Astrocyte (in vitro differentiated cells and primary cell): ENCODE measurements around the gene DISC1. TPM values are rescaled to one million over a fixed set of nuclear protein-coding genes. Genes with fewer than 3 reads are reported as not detected.
A peak's percentile ranks its signal among the peaks of the same experiment; 100 is the strongest.

Source experiments
- DNase-seq: peaks from one replicate; pipeline ENCODE4 v3.0.0-alpha.2; 2010; ENCODE audit warnings: low read depth
- FAIRE-seq: peaks from 2 replicates; lab custom pipeline; 2011; peaks lifted over from hg19 to GRCh38; lab: Jason Lieb, UNC
- H2AFZ ChIP-seq: 2 replicates; pipeline ENCODE4 v1.6.0; 2012; ENCODE audit warnings: low read depth, low read length, inconsistent platforms
- H3K27ac ChIP-seq: 2 replicates; pipeline ENCODE4 v1.5.1; 2011; ENCODE audit warnings: low read depth, low read length, inconsistent platforms
- H3K27me3 ChIP-seq: 2 replicates; pipeline ENCODE4 v1.6.0; 2011; ENCODE audit warnings: low read length, inconsistent platforms; ENCODE audit not compliant: insufficient read depth
- H3K36me3 ChIP-seq: 2 replicates; pipeline ENCODE4 v1.5.1; 2011; ENCODE audit warnings: low read length, inconsistent platforms; ENCODE audit not compliant: insufficient read depth
- H3K4me1 ChIP-seq: 2 replicates; pipeline ENCODE4 v1.5.1; 2011; ENCODE audit warnings: low read length, inconsistent platforms; ENCODE audit not compliant: insufficient read depth
- H3K4me2 ChIP-seq: 2 replicates; pipeline ENCODE4 v1.6.0; 2012; ENCODE audit warnings: low read length, inconsistent platforms
- H3K4me3 ChIP-seq: 2 replicates; pipeline ENCODE4 v1.5.1; 2011; ENCODE audit warnings: low read depth, mild to moderate bottlenecking, low read length, inconsistent platforms; ENCODE audit not compliant: insufficient read depth
- H3K79me2 ChIP-seq: 2 replicates; pipeline ENCODE4 v1.6.0; 2012; ENCODE audit warnings: mild to moderate bottlenecking, low read length, inconsistent platforms; ENCODE audit not compliant: insufficient read depth
- H3K9ac ChIP-seq: 2 replicates; pipeline ENCODE4 v1.6.0; 2012; ENCODE audit warnings: mild to moderate bottlenecking, low read length, inconsistent platforms
- H3K9me3 ChIP-seq: 2 replicates; pipeline ENCODE4 v1.5.1; 2012; ENCODE audit warnings: low read depth, mild to moderate bottlenecking, low read length, inconsistent platforms; ENCODE audit not compliant: insufficient read depth
- H4K20me1 ChIP-seq: 2 replicates; pipeline ENCODE4 v1.6.0; 2012; ENCODE audit warnings: low read length, inconsistent platforms; ENCODE audit not compliant: insufficient read depth
- H3K27ac Mint-ChIP-seq: one replicate; pipeline ENCODE4 v1.8.0; 2021; ENCODE audit warnings: mild to moderate bottlenecking, mixed read lengths; ENCODE audit not compliant: unreplicated experiment
- H3K27me3 Mint-ChIP-seq: one replicate; pipeline ENCODE4 v1.8.0; 2021; ENCODE audit warnings: low read depth, mixed read lengths; ENCODE audit not compliant: unreplicated experiment
- H3K36me3 Mint-ChIP-seq: one replicate; pipeline ENCODE4 v1.8.0; 2021; ENCODE audit warnings: low read depth, mixed read lengths; ENCODE audit not compliant: unreplicated experiment
- H3K4me1 Mint-ChIP-seq: one replicate; pipeline ENCODE4 v1.8.0; 2021; ENCODE audit warnings: low read depth, mixed read lengths; ENCODE audit not compliant: unreplicated experiment
- H3K4me3 Mint-ChIP-seq: one replicate; pipeline ENCODE4 v1.8.0; 2021; ENCODE audit warnings: mild to moderate bottlenecking, moderate library complexity, mixed read lengths; ENCODE audit not compliant: unreplicated experiment
- H3K9me3 Mint-ChIP-seq: one replicate; pipeline ENCODE4 v1.8.0; 2021; ENCODE audit warnings: mild to moderate bottlenecking, mixed read lengths; ENCODE audit not compliant: unreplicated experiment
- CTCF ChIP-seq: IDR thresholded peaks from 2 replicates; pipeline ENCODE4 v1.5.1; 2011; ENCODE audit warnings: low read depth, mild to moderate bottlenecking, inconsistent platforms, low read length, moderate library complexity; ENCODE audit not compliant: insufficient read depth
- EZH2 ChIP-seq: IDR thresholded peaks from 2 replicates; pipeline ENCODE4 v1.6.1; 2012; ENCODE audit warnings: mild to moderate bottlenecking, low read length, inconsistent platforms; ENCODE audit not compliant: insufficient read depth
- total RNA-seq: library from RNA; stranded (reverse); gene quantifications from 2 replicates; pipeline ENCODE4 v1.2.1, GENCODE V29; 2021

The DISC1 gene
- total RNA-seq, 1 donor from 2014 or later = 9.1 TPM

- FAIRE-seq (no peak), DNase-seq (no peak)
- Mint-ChIP-seq H3K4me1 (no peaks in the 10 kb centered on the region), H3K27ac (no peak overlapping the region), H3K27me3 (no peaks in the 10 kb centered on the region), H3K9me3 (no peaks in the 10 kb centered on the region), H3K36me3 (no peaks in the 10 kb centered on the region), H3K4me3 (no peak overlapping the region)
- Histone ChIP-seq H3K9ac (no peak overlapping the region), H3K79me2 (no peaks in the 10 kb centered on the region), H2AFZ (no peak overlapping the region), H3K27ac (no peak overlapping the region), H3K36me3 (no peaks in the 10 kb centered on the region), H3K9me3 (peaks cover 6% of the 10 kb centered on the region), H3K4me3 (no peak overlapping the region), H3K4me1 (no peaks in the 10 kb centered on the region), H4K20me1 (peaks cover 5% of the 10 kb centered on the region), H3K4me2 (no peak overlapping the region), H3K27me3 (no peaks in the 10 kb centered on the region)
- TF ChIP-seq CTCF = no peak
- TF ChIP-seq EZH2 = no peak
These were observed 107.1 kb downstream of the DISC1 start for GRCh38 chr1:231733672-231734071.

DNA sequence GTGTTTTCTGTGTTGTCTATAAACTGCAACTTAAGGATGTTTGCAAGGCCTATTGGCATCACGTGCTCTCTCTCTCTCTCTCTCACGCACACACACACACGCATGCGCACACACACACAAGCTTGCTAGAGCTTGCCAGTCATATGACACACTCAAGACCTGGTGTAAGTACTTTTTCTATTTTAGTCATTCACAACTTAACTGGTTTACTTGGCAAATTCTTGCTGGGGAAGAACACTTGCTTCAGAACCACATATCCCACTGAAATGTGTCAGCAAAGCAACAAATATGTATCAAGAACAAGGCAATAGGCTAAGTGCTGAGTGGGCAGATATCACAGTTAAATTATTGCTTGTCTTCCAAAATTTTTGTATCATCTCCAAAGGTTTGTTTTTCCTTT is 107.8 kb downstream of the DISC1 start:
- H3K4me3 ChIP-seq = no peak overlapping the region
- peak; percentile 21 for DNase-seq
- TF ChIP-seq EZH2 = no peak
- TF ChIP-seq CTCF = no peak

DNA sequence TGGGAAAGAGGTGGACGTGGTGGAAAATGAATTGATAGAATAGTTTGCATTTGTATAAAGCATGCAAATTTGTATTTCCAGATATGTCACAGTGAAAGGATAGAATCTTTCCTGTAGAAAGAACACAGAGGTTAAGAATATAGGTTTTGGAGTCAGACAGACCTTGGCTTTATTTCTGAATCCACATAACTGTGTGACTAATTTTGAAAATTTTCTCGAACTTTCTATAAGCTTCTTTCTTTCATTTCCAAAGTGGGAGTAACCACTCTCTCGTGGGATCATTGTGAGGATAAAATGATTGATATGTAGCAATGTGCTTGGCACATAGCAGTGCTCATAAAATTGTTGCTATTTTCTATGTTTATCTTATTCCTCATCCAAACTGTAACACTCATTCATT is 108.8 kb downstream of the DISC1 start:
- DNase-seq (no peak), FAIRE-seq (no peak)
- Mint-ChIP-seq H3K4me1 (no peaks in the 10 kb centered on the region), H3K27me3 (no peaks in the 10 kb centered on the region), H3K27ac (no peak overlapping the region), H3K9me3 (peaks cover 2% of the 10 kb centered on the region), H3K36me3 (peaks cover 8% of the 10 kb centered on the region), H3K4me3 (no peak overlapping the region)
- H3K4me1 ChIP-seq = no peaks in the 10 kb centered on the region
- no peak overlapping the region for H3K4me2 ChIP-seq
- no peak overlapping the region for H3K27ac ChIP-seq
- no peak overlapping the region for H3K4me3 ChIP-seq
- no peaks in the 10 kb centered on the region for H3K36me3 ChIP-seq
- H3K27me3 ChIP-seq = no peaks in the 10 kb centered on the region
- TF ChIP-seq EZH2 (no peak), CTCF (no peak)
- peaks cover 5% of the 10 kb centered on the region for H4K20me1 ChIP-seq
- H3K9me3 ChIP-seq = peaks cover 6% of the 10 kb centered on the region
- H3K9ac ChIP-seq = no peak overlapping the region
- H2AFZ ChIP-seq = no peak overlapping the region
- no peaks in the 10 kb centered on the region for H3K79me2 ChIP-seq

More for the DNA sequence above, 107.8 kb downstream of the DISC1 start:
- H3K4me2 ChIP-seq = no peak overlapping the region
- H3K27ac ChIP-seq = no peak overlapping the region
- Mint-ChIP-seq H3K4me1 (no peaks in the 10 kb centered on the region), H3K27ac (no peak overlapping the region), H3K36me3 (peaks cover 7% of the 10 kb centered on the region), H3K27me3 (no peaks in the 10 kb centered on the region), H3K4me3 (no peak overlapping the region), H3K9me3 (peaks cover 2% of the 10 kb centered on the region)
- no peak overlapping the region for H3K9ac ChIP-seq
- peaks cover 5% of the 10 kb centered on the region for H4K20me1 ChIP-seq
- H3K9me3 ChIP-seq = peaks cover 6% of the 10 kb centered on the region
- H3K27me3 ChIP-seq = no peaks in the 10 kb centered on the region
- H3K79me2 ChIP-seq = no peaks in the 10 kb centered on the region
- H2AFZ ChIP-seq = no peak overlapping the region
- FAIRE-seq = no peak
- H3K4me1 ChIP-seq = no peaks in the 10 kb centered on the region
- no peaks in the 10 kb centered on the region for H3K36me3 ChIP-seq
